RWPE2 (cell line): ENCODE data around the gene RGL1.

Source experiments
- ATAC-seq: fragments of 200-7000 bp; cut with Tn5 transposase; 3 replicates; pipeline ENCODE4 v1.9.1; 2021; ENCODE audit warnings: low read depth
- DNase-seq: peaks from one replicate; pipeline ENCODE4 v3.0.0-alpha.2; 2020; ENCODE audit warnings: low spot score
- H3K27ac ChIP-seq: fragments of 450-650 bp; 2 replicates; pipeline ENCODE4 v1.5.1; 2017; ENCODE audit warnings: mild to moderate bottlenecking; ENCODE audit not compliant: poor library complexity, severe bottlenecking
- H3K27me3 ChIP-seq: fragments of 250-450 bp; sonication (Bioruptor Pico); 2 replicates; pipeline ENCODE4 v1.5.1; 2021; ENCODE audit warnings: mild to moderate bottlenecking, moderate library complexity; ENCODE audit not compliant: insufficient read depth, poor library complexity, severe bottlenecking
- H3K36me3 ChIP-seq: fragments of 250-450 bp; sonication (Bioruptor Pico); 2 replicates; pipeline ENCODE4 v1.5.1; 2020; ENCODE audit warnings: low read depth, mild to moderate bottlenecking, moderate library complexity
- H3K4me1 ChIP-seq: fragments of 250-450 bp; sonication (Bioruptor Pico); 2 replicates; pipeline ENCODE4 v1.5.1; 2021; ENCODE audit warnings: mild to moderate bottlenecking, moderate library complexity; ENCODE audit not compliant: insufficient read depth, poor library complexity, severe bottlenecking
- H3K4me3 ChIP-seq: fragments of 250-450 bp; sonication (Bioruptor Pico); 2 replicates; pipeline ENCODE4 v1.5.1; 2021; ENCODE audit warnings: mild to moderate bottlenecking, moderate library complexity; ENCODE audit not compliant: severe bottlenecking
- H3K9me3 ChIP-seq: fragments of 250-450 bp; sonication (Bioruptor Pico); 2 replicates; pipeline ENCODE4 v1.5.1; 2021; ENCODE audit warnings: mild to moderate bottlenecking, moderate library complexity; ENCODE audit not compliant: severe bottlenecking
- CTCF ChIP-seq: fragments of 450-650 bp; IDR thresholded peaks from one replicate; pipeline ENCODE4 v1.5.1; 2017; ENCODE audit warnings: mild to moderate bottlenecking, moderate library complexity; ENCODE audit not compliant: poor library complexity, severe bottlenecking

RGL1 gene

DNA sequence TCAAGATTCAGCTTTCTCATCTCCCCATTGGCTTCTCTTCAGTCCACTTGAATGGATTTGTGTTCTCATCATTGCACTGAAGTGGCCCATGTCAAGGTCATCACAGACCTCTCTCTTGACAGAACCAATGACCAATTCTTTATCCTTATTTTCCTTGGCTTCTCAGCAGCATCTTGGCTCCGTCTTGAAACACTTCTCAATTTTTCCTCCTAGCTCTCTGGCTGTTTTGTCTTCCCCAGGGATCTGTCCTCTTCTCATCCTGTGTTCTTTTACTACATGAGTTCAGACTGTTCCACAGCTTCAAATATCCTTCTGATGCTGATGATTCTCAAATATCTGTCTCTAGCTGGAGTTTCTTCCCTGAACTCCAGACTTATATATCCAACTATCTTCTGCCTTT, 154.0 kb downstream of the RGL1 start:
- Histone ChIP-seq H3K9me3 (no peaks in the 10 kb centered on the region), H3K27ac (no peak overlapping the region), H3K4me1 (no peaks in the 10 kb centered on the region), H3K36me3 (no peaks in the 10 kb centered on the region), H3K4me3 (no peak overlapping the region), H3K27me3 (no peaks in the 10 kb centered on the region)
- no peak for DNase-seq
- ATAC-seq, result no peak
- TF ChIP-seq CTCF, result no peak

DNA sequence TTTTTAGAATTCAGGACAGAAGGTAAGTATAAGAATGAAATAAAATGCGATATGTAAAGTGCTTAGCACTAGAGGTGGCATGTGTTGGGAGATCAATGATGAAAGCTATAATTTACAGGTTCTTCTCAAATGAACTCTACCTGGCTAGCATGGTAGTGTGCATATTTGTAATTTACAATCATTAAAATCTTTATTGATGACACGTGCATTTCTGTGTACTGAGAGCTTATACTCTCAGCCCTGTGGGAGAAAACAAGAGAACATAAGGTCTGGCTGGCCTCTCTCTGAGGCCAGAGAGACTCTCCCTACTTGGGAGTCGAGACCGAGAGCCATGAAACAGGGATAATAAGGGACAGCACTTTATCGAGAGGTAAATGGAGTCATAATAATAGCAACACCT, 156.2 kb downstream of the RGL1 start:
- H3K36me3 ChIP-seq, result no peaks in the 10 kb centered on the region
- no peaks in the 10 kb centered on the region for H3K9me3 ChIP-seq
- no peak overlapping the region for H3K27ac ChIP-seq
- no peaks in the 10 kb centered on the region for H3K27me3 ChIP-seq
- no peak for TF ChIP-seq CTCF
- no peaks in the 10 kb centered on the region for H3K4me1 ChIP-seq
- no peak overlapping the region for H3K4me3 ChIP-seq
- ATAC-seq (no peak), DNase-seq (no peak)

- DNase-seq, result no peak
- Histone ChIP-seq H3K9me3 (no peaks in the 10 kb centered on the region), H3K4me1 (no peaks in the 10 kb centered on the region), H3K27ac (no peak overlapping the region), H3K4me3 (no peak overlapping the region), H3K36me3 (no peaks in the 10 kb centered on the region), H3K27me3 (no peaks in the 10 kb centered on the region)
- no peak for ATAC-seq
- no peak for TF ChIP-seq CTCF
Observed at GRCh38 chr1:183962903-183963302, 158.0 kb downstream of the RGL1 start.

- DNase-seq, result no peak
- no peaks in the 10 kb centered on the region for H3K36me3 ChIP-seq
- no peak overlapping the region for H3K27ac ChIP-seq
- H3K4me3 ChIP-seq, result no peak overlapping the region
- no peaks in the 10 kb centered on the region for H3K27me3 ChIP-seq
- H3K9me3 ChIP-seq, result no peaks in the 10 kb centered on the region
- TF ChIP-seq CTCF, result no peak
- no peaks in the 10 kb centered on the region for H3K4me1 ChIP-seq
- ATAC-seq, result no peak
Observed at GRCh38 chr1:183965726-183966125, 160.8 kb downstream of the RGL1 start.

- H3K4me3 ChIP-seq, result no peak overlapping the region
- DNase-seq (no peak), ATAC-seq (no peak)
- no peaks in the 10 kb centered on the region for H3K36me3 ChIP-seq
- H3K27me3 ChIP-seq, result no peaks in the 10 kb centered on the region
- no peak overlapping the region for H3K27ac ChIP-seq
- no peak for TF ChIP-seq CTCF
- H3K9me3 ChIP-seq, result no peaks in the 10 kb centered on the region
- H3K4me1 ChIP-seq, result no peaks in the 10 kb centered on the region
Observed at GRCh38 chr1:183966487-183966886, 161.6 kb downstream of the RGL1 start.
